Measurements from ENCODE around the gene PIP5K1B.

Gene PIP5K1B

DNA sequence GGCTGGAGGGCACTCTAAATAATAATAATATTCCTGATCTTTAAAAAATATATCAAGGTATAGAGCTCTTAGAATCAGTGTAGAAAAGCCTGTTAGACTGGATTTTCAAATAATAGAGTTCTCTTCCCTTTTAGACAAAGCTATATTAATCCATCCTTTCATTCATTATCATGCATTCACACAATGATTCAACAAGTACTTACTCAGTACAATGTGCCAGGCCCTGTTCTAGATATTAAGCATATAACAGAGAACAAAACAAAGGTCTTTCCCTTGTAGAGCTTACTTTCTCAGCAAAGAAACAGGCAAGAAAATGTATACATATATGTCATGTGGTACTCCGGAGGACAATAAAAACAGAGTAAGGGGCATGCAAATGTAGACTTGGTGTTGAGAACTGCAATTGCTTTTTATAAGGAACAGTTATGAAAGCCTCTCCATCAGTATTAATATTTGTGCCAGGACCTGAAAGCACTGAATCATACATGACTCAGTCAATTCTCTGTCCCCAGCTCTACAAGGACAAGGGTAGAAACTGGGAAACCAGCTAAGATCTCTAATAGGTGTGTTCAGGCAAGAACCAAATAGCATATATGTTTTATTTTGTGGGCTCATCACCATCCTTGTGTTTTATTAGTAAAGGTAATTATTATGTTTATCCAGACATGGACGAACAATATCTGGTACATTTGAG is 72.2 kb downstream of the PIP5K1B start:
- DNase-seq (ENCODE audit: low read depth): no peak

DNA sequence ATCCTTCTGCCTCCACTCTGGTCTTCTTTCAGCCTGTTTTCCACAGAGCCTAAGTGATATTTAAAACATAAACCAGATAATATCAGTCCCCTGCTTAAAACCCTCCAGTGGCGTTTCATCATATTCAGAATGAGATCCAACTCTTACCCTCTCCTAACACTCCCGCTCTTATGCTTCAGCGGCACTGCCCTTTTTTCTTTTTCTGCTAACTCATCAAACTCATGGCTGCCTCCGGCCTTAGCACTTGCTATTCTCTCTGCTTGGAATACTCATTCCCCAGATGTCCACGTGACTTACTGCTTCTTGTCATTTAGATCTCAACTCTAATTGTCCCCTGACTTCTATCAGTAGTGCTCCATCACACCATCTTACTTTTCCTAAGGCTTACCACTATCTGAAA is 73.6 kb downstream of the PIP5K1B start:
- DNase-seq (ENCODE audit: low read depth): no peak

DNA sequence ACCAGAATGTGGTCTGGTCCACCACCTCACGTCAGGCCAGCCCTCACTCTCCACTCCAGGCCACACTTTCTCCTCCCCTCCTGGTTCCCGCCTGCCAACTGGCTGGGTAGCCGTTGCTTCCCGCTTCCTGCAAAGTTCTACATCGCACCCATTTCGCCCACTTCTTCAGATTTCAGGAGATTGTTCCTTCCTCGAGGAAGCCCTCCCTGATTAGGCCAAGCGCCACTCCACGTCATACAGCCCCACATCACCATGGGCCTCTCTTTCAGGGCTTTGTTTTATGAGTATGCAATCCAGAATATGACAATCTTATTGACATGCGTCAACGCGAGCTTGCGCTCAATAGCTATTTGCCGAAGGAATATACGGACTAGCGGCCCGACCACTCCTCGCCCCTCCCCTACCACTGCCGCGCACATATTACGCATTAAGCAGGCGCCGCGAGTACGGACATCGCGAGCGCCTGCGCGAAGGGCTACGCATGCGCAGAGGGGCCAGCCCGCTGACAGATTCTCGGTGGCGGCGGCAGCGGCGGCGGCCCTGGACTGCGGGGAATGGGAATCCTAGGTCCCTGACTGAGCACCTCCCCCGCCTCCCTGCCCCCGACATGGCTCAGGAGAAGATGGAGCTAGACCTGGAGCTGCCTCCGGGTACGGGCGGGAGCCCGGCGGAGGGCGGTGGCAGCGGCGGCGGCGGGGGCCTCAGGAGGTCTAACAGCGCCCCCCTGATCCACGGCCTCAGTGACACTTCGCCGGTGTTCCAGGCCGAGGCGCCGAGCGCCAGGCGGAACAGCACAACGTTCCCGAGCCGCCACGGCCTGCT is 74.7 kb downstream of the PIP5K1B start:
- peak; percentile 55 for DNase-seq (ENCODE audit: low read depth)

DNA sequence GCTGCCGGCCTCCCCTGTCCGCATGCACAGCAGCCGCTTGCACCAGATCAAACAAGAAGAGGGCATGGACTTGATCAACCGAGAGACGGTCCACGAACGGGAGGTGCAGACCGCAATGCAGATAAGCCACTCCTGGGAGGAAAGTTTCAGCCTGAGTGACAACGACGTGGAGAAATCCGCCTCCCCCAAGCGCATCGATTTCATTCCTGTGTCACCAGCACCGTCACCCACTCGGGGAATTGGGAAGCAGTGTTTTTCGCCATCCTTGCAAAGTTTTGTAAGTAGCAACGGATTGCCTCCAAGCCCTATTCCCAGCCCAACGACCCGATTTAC is 75.3 kb downstream of the PIP5K1B start:
- no peak for DNase-seq (ENCODE audit: low read depth)

DNA sequence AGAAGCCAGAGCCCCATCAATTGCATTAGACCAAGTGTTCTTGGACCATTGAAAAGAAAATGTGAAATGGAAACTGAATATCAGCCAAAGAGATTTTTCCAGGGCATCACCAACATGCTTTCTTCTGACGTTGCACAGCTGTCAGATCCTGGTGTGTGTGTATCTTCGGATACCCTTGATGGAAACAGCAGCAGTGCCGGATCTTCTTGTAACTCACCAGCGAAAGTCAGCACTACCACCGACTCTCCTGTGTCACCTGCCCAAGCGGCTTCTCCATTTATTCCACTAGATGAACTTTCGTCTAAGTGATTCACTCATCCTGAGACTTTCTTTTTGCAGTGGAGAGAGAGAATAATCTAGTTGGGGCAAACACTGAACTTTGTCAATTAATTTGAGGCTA is 75.7 kb downstream of the PIP5K1B start:
- DNase-seq (ENCODE audit: low read depth): no peak

DNA sequence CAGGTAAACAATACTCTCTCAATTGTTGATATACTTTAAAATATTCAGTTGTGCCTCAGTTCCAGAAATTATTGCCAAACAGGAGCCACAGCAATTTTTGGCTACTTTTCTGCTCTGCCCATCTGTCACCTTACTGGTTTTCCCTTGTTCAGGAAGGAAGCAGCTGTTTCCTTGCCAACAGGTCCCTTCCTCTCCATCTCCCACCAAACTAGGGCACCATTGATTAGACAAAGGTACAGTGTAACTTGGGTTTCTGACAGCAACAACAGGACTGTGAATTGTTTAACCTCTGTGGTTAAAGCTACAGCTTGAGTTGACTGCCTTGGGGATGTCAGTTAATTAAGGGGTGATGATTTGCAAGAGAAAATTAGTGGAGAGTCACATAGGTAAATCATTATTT is 76.9 kb downstream of the PIP5K1B start:
- no peak for DNase-seq (ENCODE audit: low read depth)

DNA sequence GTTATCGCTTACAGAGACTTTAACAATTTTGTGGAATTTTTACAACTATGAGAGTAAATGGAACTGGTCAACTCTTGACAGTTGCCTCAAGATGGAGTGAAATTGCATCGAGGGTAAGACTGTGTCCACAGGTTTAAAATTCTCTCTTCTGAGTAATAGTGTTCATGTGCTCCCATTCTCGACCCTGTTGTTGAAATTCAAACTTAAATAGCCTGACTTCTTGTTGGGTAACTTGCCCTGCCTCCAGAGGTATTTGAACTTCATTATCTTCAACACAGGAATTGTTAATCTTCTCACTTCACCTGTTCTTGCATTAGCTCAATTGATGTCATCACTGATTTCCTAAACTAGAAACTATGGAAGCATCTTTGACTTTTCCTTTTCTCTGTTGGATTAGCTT is 77.5 kb downstream of the PIP5K1B start:
- DNase-seq (ENCODE audit: low read depth): no peak

DNA sequence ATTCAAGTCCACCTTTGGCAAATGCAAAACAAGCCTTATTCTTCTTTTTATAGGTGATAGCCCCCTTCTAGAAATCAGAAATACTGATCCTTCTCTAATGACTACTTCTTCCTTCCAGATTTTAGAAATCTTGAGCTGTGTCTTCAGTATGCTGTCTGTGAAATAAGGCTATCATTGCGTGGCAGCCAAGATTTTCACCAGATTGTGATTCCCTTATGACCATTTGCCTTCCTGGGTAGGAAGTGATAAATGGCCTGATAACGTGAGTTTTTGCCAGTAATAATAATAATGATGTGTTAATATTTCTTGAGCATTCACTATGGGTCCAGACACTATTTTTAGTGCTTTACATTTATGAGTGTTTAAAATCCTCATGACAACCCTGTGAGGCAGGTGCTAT is 80.9 kb downstream of the PIP5K1B start:
- DNase-seq (ENCODE audit: low read depth): no peak

DNA sequence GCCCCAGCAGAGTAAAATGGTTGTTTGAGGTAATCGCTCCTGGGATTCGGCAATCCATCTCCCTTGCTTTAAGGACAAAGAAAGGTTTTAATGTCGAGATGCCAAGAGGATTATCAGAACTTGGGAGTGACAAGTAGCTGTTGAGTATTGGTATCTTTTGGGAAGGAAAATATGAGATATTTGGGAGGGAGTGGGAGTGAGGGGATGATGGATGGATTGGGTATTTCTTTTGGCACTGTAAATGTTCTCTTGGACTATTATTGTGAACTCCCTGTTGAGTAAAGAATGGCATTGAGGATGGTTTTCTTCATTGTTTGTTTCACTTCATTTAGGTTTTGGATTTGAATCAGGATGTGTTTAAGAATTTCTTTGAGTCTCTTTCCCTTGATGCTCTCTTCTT is 86.1 kb downstream of the PIP5K1B start:
- DNase-seq (ENCODE audit: low read depth): no peak

DNA sequence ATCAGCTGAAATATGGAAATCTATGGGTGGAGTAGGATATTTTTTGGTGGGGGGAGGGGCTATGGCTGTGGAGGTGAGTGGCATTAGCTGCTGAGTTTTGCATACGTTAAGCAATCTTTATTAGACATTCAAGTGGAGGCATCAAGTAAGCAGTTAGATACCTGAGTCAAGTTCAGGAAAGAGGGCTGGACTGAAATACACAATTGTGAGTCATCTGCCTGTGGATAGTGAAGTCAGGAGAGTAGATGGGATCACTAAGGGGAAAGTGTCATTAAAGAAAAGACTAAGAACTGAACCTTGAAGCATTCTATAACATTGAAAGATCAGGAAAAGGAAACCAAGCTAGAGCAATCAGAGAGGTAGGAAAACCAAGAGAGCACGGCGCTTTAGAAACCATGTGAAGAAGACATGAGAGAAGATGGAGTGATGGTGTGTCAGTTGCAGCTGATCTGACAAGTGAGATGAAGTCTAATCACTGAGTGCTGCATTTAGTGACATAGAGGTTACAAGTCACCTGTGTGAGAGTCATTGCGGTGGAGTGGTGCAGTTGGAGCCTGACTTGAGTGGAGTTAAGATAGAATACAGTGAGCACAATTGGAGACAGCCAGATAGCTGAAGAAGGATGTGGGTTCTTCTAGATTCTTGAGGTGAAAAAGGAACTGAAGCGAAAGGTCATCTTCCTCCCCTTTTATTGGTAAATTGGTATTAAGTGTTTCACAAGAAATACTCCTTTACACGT is 88.7 kb downstream of the PIP5K1B start:
- no peak for DNase-seq (ENCODE audit: low read depth)

DNA sequence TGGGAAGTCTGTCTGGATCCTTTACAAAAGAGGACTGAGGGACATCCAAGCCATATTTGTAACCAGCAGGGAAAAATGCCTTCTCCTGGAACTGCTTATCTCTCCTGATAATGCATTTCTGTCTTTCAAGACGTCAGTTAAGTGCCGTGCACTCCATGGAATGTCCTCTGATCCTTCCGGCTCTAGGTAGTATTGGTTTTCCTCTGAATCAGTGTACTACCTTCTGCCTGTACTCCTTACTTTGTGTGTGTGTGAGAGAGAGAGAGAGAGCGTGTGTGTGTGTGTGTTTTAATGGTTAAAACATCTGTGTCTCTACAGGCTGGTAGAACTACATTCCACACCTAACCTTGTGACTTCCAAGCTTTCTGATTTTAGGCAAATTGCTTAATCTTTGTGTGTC is 89.9 kb downstream of the PIP5K1B start:
- DNase-seq (ENCODE audit: low read depth): no peak

DNA sequence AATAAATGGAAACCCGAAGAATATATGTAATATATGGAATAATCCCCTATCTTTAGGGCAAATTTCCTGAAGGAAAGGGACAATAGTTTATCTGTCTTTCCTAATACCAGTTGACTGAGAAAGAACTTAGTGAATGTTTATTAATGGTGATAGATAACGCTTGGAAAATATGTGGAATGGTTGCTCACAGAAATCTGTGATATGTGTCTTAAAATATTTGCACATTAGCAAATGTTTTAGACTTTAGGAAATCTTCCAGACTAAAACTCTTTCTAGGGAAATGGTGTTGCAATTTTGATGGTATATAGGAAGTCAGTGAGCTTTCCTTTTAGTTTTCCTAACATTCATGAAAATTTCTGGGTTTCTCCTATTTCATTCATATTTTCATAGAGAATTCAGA is 90.4 kb downstream of the PIP5K1B start:
- DNase-seq (ENCODE audit: low read depth): no peak

DNA sequence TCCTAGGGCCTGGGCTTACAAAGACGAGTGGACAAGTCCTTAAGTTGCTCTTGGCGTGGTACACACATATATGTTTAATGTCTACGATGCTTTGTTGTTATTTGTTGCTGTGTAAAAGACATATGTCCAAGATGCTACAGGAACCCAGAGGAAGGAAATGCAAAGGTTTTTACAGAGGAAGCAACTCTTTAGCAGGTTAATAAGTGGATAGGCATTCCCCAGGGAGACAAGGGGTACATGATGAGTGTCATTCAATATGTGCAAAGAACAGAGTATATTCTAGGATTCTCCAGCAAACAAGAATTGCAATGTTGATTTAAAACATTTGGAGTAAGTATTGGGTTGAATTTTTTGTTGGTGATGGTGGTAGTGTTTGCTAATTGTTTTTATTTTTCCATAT is 92.1 kb downstream of the PIP5K1B start:
- no peak for DNase-seq (ENCODE audit: low read depth)

DNA sequence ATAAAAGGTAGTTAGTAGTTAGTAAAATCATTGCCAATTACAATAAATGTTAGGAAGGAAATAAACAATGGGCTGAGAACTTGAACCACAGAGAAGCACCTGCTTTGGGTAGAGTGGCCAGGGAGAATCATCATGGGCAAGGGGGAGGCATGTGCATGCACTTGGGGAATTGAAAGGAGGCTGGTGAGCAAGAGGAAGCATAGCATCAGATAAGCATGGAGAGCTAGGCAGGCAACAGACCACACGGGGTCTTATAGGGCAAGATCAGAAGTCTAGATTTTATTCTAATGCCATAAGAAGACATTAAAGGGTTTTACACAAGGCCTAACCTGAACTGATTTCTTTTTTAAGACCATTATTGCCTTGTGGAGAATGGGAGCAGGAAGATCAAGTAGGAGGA is 93.4 kb downstream of the PIP5K1B start:
- DNase-seq (ENCODE audit: low read depth): no peak

DNA sequence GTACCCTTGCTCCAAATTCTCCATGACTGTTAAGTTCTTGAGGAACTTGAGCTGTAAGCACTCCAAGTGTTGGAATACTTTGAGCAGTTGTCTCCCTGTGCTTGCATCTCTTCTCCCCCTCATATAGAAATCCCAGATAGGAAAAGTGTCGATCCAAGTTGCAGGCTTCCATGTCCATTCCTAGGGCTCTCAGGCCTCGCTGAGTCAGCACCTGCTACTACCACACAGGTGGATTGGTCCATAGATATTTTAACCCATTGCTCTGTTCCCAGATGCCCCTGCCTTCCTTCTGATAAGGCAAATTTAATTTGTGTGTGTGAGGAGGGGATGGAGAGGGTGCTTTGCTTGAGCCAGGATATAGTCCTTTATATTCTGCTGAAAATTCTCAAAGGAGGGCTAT is 95.8 kb downstream of the PIP5K1B start:
- DNase-seq (ENCODE audit: low read depth): no peak

DNA sequence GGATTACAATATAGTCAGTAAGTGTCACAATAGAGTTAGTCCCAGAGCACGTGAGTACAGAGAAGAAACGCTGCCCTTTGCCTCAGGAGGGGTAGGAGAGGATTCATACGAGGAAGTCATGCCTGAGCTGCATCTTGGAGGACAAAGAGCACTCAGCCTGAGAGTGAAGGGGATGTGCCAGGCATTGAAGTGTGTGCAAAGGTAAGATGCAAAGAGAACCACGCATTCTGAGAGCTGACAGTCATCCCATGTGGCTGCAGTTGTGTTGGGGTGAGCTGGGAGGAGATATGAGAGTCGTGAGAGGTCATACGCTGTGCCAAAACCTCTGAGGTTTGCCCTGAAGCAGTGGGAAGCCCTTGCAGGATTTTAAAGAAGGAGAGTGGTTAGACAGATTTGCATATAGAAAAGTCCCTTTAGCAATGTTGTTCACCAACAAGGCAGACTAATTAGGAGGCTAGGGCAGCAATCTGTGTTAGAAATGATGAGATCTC is 97.5 kb downstream of the PIP5K1B start:
- DNase-seq (ENCODE audit: low read depth): no peak

DNA sequence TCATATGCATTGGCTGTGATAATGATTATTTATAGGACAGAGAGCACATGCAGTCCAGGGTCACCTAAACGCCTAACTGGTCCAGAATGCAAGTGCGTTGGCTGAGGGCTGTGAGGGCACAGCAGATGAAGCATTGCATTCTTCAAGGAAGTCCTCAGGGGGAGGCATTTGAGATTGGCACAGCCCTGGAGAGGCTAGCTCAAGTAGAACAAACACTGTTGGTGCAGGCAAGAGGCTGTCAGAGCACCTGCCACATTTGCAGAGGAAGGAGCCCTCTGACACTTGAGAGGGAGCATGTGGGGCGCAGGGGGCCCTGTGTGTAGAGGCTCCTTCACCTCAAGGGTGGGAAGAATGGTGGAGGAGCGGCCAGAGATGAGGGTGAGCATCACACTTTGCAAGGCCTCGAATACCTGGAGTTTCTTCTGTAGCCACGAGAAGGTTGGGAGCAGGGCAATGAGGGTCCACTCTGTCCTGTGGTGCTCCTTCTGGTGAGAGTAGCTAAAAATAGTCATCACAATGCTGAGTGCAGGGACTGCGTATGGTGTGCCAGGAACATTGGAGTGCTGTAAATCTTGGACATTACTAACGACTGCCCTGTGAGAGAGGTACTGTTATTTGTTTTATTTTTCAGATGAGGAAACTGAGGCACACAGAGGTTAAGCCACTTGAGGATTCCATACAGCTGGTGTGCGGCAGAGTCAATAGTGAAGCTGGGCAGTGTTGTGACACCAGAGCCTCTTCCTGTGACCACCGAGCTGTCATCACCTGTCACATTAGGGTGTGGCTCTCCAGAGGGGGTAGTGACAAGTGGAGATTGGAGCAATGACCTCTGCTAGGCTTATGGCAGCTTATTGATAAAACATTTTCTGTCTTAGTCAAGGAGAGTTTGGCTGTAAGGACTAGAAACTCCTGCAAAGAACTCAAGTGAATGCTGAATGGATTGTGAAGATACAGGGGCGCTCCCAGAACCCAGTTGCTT is 100.2 kb downstream of the PIP5K1B start:
- no peak for DNase-seq (ENCODE audit: low read depth)

DNA sequence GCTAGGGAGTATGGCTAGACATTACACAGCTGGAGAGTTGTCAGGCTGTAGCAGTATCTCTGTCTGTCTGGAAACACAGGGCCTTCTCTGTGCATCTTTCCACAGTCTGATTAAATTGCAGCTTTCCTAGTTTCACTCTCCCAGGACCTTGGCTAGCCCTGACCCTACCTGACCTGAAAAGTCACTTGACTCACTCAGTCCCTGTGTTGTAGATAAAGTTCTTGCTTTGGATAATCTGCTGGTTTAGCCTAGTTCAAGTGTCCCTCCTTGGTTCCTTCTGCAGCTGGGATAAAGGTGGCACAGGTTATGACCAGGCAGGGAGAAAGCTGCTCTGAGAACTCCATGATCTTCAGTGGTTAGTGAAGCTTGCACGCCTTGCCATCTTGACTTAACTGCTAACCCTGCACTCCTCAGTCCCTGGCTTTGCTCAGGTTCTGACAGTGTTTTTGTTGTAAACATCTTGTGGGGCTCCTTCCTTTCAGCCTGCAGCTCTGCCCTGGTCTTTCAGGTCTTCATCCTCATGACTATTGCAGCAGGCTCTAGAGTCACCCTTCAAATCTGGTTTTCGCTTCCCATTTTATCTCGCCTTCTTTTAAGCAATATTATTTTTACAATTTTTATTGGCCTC is 101.0 kb downstream of the PIP5K1B start:
- no peak for DNase-seq (ENCODE audit: low read depth)

DNA sequence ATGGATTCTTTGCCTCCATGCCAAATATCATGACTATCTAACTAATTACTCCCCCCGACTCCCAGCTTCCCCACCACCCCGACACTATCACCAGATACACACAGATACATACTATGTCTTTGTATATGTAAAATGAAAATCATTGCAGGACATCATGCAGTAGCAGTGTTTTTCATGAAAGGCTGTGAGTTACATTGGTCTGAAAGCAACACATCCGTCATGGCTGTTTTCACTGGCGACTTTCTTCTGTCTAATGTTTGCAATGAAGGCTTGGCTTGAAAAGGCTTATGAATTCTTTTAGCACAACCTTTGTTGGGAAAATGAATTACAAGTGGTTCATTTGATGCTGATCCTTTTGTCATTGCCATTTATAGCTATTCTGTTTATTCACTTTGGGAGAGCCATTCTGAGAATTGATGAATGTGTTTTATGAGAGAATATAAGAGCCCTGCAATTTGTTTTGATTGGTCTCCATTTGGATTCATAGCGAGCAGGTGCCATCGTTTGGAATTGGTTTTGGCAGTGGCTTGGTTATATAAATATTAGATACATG is 103.4 kb downstream of the PIP5K1B start:
- no peak for DNase-seq (ENCODE audit: low read depth)

DNA sequence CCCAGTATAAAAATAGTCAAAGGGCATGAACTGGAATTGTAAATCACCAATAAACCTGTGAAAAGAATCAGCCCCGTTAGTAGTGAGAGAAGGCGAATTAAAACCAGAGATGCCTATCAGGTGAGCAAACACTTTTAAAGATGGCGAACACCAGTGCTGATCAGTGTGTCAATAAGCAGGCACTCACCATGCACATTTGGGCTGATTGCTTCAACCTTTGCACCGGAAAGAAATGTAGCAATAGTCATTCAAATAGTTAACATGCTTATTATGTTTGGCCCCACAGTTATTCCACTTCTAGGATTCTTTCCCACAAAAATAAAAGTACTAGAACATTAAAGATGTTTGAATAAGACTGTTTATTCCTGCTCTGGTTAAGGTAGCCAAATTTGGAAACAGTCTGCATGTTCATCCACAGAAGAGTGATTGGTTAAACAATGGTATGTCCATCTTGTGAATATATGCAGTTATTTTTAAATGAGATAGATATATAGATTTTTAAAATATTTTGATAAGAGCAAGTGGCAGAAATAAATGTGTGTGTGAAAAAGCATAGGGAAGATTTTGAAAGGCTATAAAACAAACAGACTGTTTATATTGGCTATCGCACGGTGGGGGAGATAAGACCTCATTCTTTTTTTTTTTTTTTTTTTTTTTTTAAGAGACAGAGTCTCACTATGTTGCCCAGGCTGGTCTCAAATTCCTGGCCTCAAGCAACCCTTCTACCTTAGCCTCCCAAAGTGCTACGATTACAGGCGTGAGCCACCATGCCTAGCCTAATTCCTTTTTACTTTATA is 112.2 kb downstream of the PIP5K1B start:
- DNase-seq (ENCODE audit: low read depth): no peak

Data from non-pigmented ciliary epithelial cell (primary cell).